PFSK-1 (cell line): Measurements from ENCODE around the gene AADAT.

Source experiments
- FOXP2 ChIP-seq: optimal IDR thresholded peaks from 2 replicates; pipeline ENCODE3; 2011; ENCODE audit warnings: borderline replicate concordance, control low read depth, inconsistent platforms; ENCODE audit not compliant: insufficient read depth; ENCODE audit errors: extremely low read length, extremely low read depth
- POLR2AphosphoS5 ChIP-seq: IDR thresholded peaks from 2 replicates; pipeline ENCODE4 v1.6.1; 2012; ENCODE audit warnings: low read depth, mild to moderate bottlenecking, control low read depth, low read length, moderate library complexity
- TF ChIP-seq, protein P1 (sequence below), 2 experiments: IDR thresholded peaks; 2 replicates each; pipeline versions ENCODE4 v1.6.1 to v1.8.0; 2011 to 2012; ENCODE audit warnings: low read depth in 2 of 2, low read length in 2 of 2, control low read depth in 1 of 2, inconsistent platforms in 1 of 2, mild to moderate bottlenecking in 1 of 2, moderate library complexity in 1 of 2; ENCODE audit not compliant: insufficient read depth in 1 of 2

DNA sequence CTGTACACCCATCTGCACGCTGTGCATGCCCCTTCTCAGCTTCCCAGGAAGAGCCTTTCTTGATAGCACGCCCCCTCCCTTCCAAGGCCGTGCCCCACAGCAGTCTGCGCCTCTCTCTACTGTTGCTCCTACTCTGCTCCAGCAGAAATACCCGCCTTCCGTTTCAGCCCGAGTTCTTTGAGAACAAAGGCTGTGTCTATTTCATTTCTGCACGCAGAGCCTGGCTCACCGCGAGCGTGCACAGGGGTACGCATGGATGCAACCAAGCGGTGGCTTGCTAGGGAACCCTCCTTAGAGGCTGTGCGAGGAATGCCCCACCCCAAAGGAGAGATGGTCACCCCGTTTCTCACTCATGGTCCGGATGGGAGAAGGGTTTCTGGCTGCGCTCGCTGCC lies 485 bp downstream of the AADAT start:
- TF ChIP-seq POLR2AphosphoS5 (no peak), FOXP2 (no peak)
- TF ChIP-seq, protein P1, sequence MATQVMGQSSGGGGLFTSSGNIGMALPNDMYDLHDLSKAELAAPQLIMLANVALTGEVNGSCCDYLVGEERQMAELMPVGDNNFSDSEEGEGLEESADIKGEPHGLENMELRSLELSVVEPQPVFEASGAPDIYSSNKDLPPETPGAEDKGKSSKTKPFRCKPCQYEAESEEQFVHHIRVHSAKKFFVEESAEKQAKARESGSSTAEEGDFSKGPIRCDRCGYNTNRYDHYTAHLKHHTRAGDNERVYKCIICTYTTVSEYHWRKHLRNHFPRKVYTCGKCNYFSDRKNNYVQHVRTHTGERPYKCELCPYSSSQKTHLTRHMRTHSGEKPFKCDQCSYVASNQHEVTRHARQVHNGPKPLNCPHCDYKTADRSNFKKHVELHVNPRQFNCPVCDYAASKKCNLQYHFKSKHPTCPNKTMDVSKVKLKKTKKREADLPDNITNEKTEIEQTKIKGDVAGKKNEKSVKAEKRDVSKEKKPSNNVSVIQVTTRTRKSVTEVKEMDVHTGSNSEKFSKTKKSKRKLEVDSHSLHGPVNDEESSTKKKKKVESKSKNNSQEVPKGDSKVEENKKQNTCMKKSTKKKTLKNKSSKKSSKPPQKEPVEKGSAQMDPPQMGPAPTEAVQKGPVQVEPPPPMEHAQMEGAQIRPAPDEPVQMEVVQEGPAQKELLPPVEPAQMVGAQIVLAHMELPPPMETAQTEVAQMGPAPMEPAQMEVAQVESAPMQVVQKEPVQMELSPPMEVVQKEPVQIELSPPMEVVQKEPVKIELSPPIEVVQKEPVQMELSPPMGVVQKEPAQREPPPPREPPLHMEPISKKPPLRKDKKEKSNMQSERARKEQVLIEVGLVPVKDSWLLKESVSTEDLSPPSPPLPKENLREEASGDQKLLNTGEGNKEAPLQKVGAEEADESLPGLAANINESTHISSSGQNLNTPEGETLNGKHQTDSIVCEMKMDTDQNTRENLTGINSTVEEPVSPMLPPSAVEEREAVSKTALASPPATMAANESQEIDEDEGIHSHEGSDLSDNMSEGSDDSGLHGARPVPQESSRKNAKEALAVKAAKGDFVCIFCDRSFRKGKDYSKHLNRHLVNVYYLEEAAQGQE (IDR thresholded peaks at IDR 0.05; ENCODE audit: insufficient read depth in 1 of 2, low read depth in 2 of 2, low read length in 2 of 2): no peak
